H9 (cell line): Measurements from ENCODE around the gene INO80. TPM values are rescaled to one million over a fixed set of nuclear protein-coding genes. Genes with fewer than 3 reads are reported as not detected.
A peak's percentile ranks its signal among the peaks of the same experiment; 100 is the strongest.

Experiments used
- DNase-seq: peaks from one replicate; pipeline ENCODE4 v3.0.0-alpha.2; 2017
- H2AFZ ChIP-seq: one replicate; pipeline ENCODE4 v1.6.1; 2013; ENCODE audit warnings: mild to moderate bottlenecking, low read length, control low read depth, moderate library complexity
- H2AK5ac ChIP-seq: 2 replicates; pipeline ENCODE4 v1.6.1; 2013; ENCODE audit warnings: low read length, control low read depth, mixed read lengths; ENCODE audit not compliant: insufficient read length
- H2BK120ac ChIP-seq: one replicate; pipeline ENCODE4 v1.6.1; 2013; ENCODE audit warnings: low read depth, mild to moderate bottlenecking, low read length, control low read depth, inconsistent platforms; ENCODE audit not compliant: poor library complexity, severe bottlenecking
- H2BK12ac ChIP-seq: 2 replicates; pipeline ENCODE4 v1.6.1; 2013; ENCODE audit warnings: low read length, control low read depth, mixed read lengths, low read depth; ENCODE audit not compliant: insufficient read length
- H2BK15ac ChIP-seq: 2 replicates; pipeline ENCODE4 v1.6.1; 2013; ENCODE audit warnings: low read depth, low read length, control low read depth
- H2BK20ac ChIP-seq: one replicate; pipeline ENCODE4 v1.6.1; 2013; ENCODE audit warnings: low read depth, mild to moderate bottlenecking, low read length, control low read depth, inconsistent platforms; ENCODE audit not compliant: poor library complexity, severe bottlenecking
- H2BK5ac ChIP-seq: 2 replicates; pipeline ENCODE4 v1.6.1; 2013; ENCODE audit warnings: low read length, control low read depth, mixed read lengths; ENCODE audit not compliant: insufficient read length
- H3K14ac ChIP-seq: 2 replicates; pipeline ENCODE4 v1.6.1; 2013; ENCODE audit warnings: low read length, control low read depth; ENCODE audit not compliant: insufficient read depth
- H3K18ac ChIP-seq: 2 replicates; pipeline ENCODE4 v1.6.1; 2013; ENCODE audit warnings: low read depth, mild to moderate bottlenecking, mixed read lengths, low read length, control low read depth; ENCODE audit not compliant: insufficient read length
- H3K23ac ChIP-seq: 2 replicates; pipeline ENCODE4 v1.6.1; 2013; ENCODE audit warnings: low read length, control low read depth, mixed read lengths, low read depth; ENCODE audit not compliant: insufficient read length
- H3K23me2 ChIP-seq: 2 replicates; pipeline ENCODE4 v1.6.1; 2013; ENCODE audit warnings: low read depth, mild to moderate bottlenecking, mixed read lengths, low read length, control low read depth; ENCODE audit not compliant: insufficient read length, poor library complexity, severe bottlenecking
- H3K27ac ChIP-seq: 2 replicates; pipeline ENCODE4 v1.5.1; 2013; ENCODE audit warnings: low read length, control low read depth, mixed read lengths, low read depth; ENCODE audit not compliant: insufficient read length
- H3K27me3 ChIP-seq: 2 replicates; pipeline ENCODE4 v1.6.1; 2013; ENCODE audit warnings: low read length, control low read depth, inconsistent platforms; ENCODE audit not compliant: insufficient read depth
- H3K4ac ChIP-seq: 2 replicates; pipeline ENCODE4 v1.6.1; 2013; ENCODE audit warnings: low read depth, mild to moderate bottlenecking, control low read depth, inconsistent platforms, low read length, moderate library complexity
- H3K4me1 ChIP-seq: 2 replicates; pipeline ENCODE4 v1.6.1; 2013; ENCODE audit warnings: low read length, control low read depth, inconsistent platforms; ENCODE audit not compliant: insufficient read depth
- H3K4me2 ChIP-seq: 2 replicates; pipeline ENCODE4 v1.6.1; 2013; ENCODE audit warnings: low read length, control low read depth, mixed read lengths; ENCODE audit not compliant: insufficient read length, insufficient read depth
- H3K56ac ChIP-seq: 2 replicates; pipeline ENCODE4 v1.6.1; 2013; ENCODE audit warnings: low read depth, mild to moderate bottlenecking, mixed read lengths, low read length, control low read depth; ENCODE audit not compliant: insufficient read length
- H3K79me1 ChIP-seq: 2 replicates; pipeline ENCODE4 v1.6.1; 2013; ENCODE audit warnings: low read depth, mild to moderate bottlenecking, moderate library complexity, low read length, control low read depth, inconsistent platforms; ENCODE audit not compliant: insufficient read depth, poor library complexity, severe bottlenecking
- H3K79me2 ChIP-seq: 2 replicates; pipeline ENCODE4 v1.6.1; 2013; ENCODE audit warnings: low read length, control low read depth, inconsistent platforms; ENCODE audit not compliant: insufficient read depth
- H3K9ac ChIP-seq: 2 replicates; pipeline ENCODE4 v1.6.1; 2013; ENCODE audit warnings: low read length, control low read depth, mixed read lengths; ENCODE audit not compliant: insufficient read length; ENCODE audit errors: extremely low read depth
- H3K9me3 ChIP-seq: one replicate; pipeline ENCODE4 v1.6.1; 2013; ENCODE audit warnings: low read depth, low read length, inconsistent platforms; ENCODE audit not compliant: control insufficient read depth
- H3T11ph ChIP-seq: one replicate; pipeline ENCODE4 v1.6.1; 2013; ENCODE audit warnings: mild to moderate bottlenecking, low read length, control low read depth, inconsistent platforms
- H4K20me1 ChIP-seq: one replicate; pipeline ENCODE4 v1.6.1; 2013; ENCODE audit not compliant: control insufficient read depth, insufficient read length, insufficient read depth
- H4K5ac ChIP-seq: 2 replicates; pipeline ENCODE4 v1.6.1; 2013; ENCODE audit warnings: low read depth, mild to moderate bottlenecking, mixed read lengths, low read length, control low read depth; ENCODE audit not compliant: insufficient read length
- H4K8ac ChIP-seq: replicated peaks from 2 replicates; pipeline ENCODE4 v1.6.1; 2013; ENCODE audit warnings: low read length, control low read depth, mixed read lengths, low read depth; ENCODE audit not compliant: insufficient read length
- H4K91ac ChIP-seq: 2 replicates; pipeline ENCODE4 v1.6.1; 2013; ENCODE audit warnings: low read depth, mild to moderate bottlenecking, moderate library complexity, mixed read lengths, low read length, control low read depth; ENCODE audit not compliant: insufficient read length
- H3K27ac Mint-ChIP-seq, 3 experiments: 2 replicates in 2 of 3; 3 replicates in 1 of 3; pipeline ENCODE4 v1.8.0; 2020 to 2021; ENCODE audit warnings: mixed read lengths in 3 of 3, mild to moderate bottlenecking in 1 of 3, moderate library complexity in 1 of 3
- H3K27me3 Mint-ChIP-seq: 2 replicates; pipeline ENCODE4 v1.8.0; 2021; ENCODE audit warnings: low read depth, mild to moderate bottlenecking, moderate library complexity, mixed read lengths
- H3K36me3 Mint-ChIP-seq, 3 experiments: 2 replicates in 2 of 3; 3 replicates in 1 of 3; pipeline ENCODE4 v1.8.0; 2020 to 2021; ENCODE audit warnings: low read depth in 3 of 3, mixed read lengths in 3 of 3; ENCODE audit not compliant: insufficient read depth in 1 of 3
- H3K4me1 Mint-ChIP-seq, 2 experiments: 2 replicates each; pipeline ENCODE4 v1.8.0; 2020; ENCODE audit warnings: mixed read lengths in 2 of 2
- H3K4me3 Mint-ChIP-seq, 2 experiments: 2 replicates in 1 of 2; 3 replicates in 1 of 2; pipeline ENCODE4 v1.8.0; 2020 to 2021; ENCODE audit warnings: mild to moderate bottlenecking in 2 of 2, mixed read lengths in 2 of 2, moderate library complexity in 1 of 2
- H3K9me3 Mint-ChIP-seq, 2 experiments: 2 replicates in 1 of 2; 3 replicates in 1 of 2; pipeline ENCODE4 v1.8.0; 2020; ENCODE audit warnings: mild to moderate bottlenecking in 2 of 2, mixed read lengths in 2 of 2, moderate library complexity in 1 of 2
- WGBS: extraction: QIAGEN DNeasy Blood & Tissue Kit; methylation state at CpG from one replicate; pipeline ENCODE4 v1.1.7; 2013; ENCODE audit warnings: missing lambda C conversion rate, low lambda C conversion rate, mixed read lengths; ENCODE audit not compliant: insufficient read length; ENCODE audit errors: extremely low coverage; 5-methylcytosine and 5-hydroxymethylcytosine counted together
- total RNA-seq: library from RNA; stranded (reverse); gene quantifications from 2 replicates; pipeline ENCODE4 v1.2.1, GENCODE V29; 2021
- TF ChIP-seq, protein P1 (sequence below): fragments of 200-600 bp; sonication (generic); conservative IDR thresholded peaks from 3 replicates; pipeline ENCODE4 v1.8.0; 2021; ENCODE audit warnings: antibody characterized with exemption, mild to moderate bottlenecking

INO80 gene
- total RNA-seq, 1 experiment from 2014 or later, result 29.2 TPM

DNA sequence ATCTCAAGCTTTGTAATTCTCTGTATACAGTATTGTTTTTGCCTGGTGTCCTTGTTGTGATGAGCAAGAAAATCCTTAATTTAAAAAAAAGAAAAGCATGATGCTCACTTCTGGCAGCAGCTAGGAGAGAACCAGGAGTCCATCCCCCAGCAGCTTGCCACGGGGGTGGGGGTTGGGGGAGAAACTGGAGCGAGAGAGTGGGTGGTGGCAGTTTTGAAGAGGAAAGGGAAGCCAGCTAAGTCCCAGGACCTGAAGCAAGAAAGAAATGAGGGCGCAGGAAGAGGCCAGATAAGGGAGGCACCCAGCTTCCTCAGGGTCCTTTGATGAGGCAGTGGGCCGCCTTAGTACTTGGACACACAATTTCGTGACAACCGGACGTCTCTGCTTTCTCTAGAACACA lies 139.3 kb downstream of the INO80 start:
- Histone ChIP-seq H3K4me1 (no peaks in the 10 kb centered on the region; the same call in 1 of the 2 replicates), H3K9ac (no peak overlapping the region), H4K8ac (no peak overlapping the region), H4K5ac (no peak overlapping the region), H3K27ac (no peak overlapping the region), H3K18ac (no peak overlapping the region), H4K91ac (no peak overlapping the region), H3K79me2 (no peaks in the 10 kb centered on the region), H2BK120ac (no peak overlapping the region), H3K79me1 (no peaks in the 10 kb centered on the region), H3K4ac (no peak overlapping the region), H3K23ac (no peak overlapping the region), H3K56ac (no peak overlapping the region), H3K9me3 (no peaks in the 10 kb centered on the region), H2BK20ac (no peak overlapping the region), H2BK15ac (no peak overlapping the region), H4K20me1 (no peaks in the 10 kb centered on the region), H3K23me2 (no peaks in the 10 kb centered on the region), H2AK5ac (no peak overlapping the region), H3K14ac (no peak overlapping the region), H3K27me3 (no peaks in the 10 kb centered on the region), H3K4me2 (no peak overlapping the region), H2AFZ (no peak overlapping the region), H3T11ph (no peak overlapping the region), H2BK12ac (no peak overlapping the region), H2BK5ac (no peak overlapping the region)
- Mint-ChIP-seq H3K36me3 (peaks cover 19 to 62% (median 53%) of the 10 kb centered on the region in 3 experiments), H3K9me3 (no peaks in the 10 kb centered on the region), H3K27me3 (no peaks in the 10 kb centered on the region), H3K4me3 (no peak overlapping the region), H3K4me1 (peaks cover 6 to 10% of the 10 kb centered on the region in 2 experiments), H3K27ac (peak overlapping the region in 2 of 3 experiments; percentile 51 to 87; a peak in 3 of 7 replicates)
- no peak for DNase-seq
- no CpG with 5 or more reads among the region's 7 CpGs for WGBS
- TF ChIP-seq, protein P1, sequence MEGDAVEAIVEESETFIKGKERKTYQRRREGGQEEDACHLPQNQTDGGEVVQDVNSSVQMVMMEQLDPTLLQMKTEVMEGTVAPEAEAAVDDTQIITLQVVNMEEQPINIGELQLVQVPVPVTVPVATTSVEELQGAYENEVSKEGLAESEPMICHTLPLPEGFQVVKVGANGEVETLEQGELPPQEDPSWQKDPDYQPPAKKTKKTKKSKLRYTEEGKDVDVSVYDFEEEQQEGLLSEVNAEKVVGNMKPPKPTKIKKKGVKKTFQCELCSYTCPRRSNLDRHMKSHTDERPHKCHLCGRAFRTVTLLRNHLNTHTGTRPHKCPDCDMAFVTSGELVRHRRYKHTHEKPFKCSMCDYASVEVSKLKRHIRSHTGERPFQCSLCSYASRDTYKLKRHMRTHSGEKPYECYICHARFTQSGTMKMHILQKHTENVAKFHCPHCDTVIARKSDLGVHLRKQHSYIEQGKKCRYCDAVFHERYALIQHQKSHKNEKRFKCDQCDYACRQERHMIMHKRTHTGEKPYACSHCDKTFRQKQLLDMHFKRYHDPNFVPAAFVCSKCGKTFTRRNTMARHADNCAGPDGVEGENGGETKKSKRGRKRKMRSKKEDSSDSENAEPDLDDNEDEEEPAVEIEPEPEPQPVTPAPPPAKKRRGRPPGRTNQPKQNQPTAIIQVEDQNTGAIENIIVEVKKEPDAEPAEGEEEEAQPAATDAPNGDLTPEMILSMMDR, result no peak
